Effector memory CD4-positive, alpha-beta T cell (primary cell): ENCODE measurements around the gene POMT1.
"Not testable (repeated sequence)": the region's sequence is repeated elsewhere in the genome, so short reads cannot be mapped to it uniquely, and the experiment has no call there.

ENCODE experiments used
- DNase-seq, 3 donors: peaks; one replicate each; pipeline ENCODE4 v3.0.0-alpha.2; 2020
- H3K27ac ChIP-seq: 2 replicates; pipeline ENCODE4 v1.7.0; 2013; ENCODE audit warnings: mild to moderate bottlenecking, low read length, moderate library complexity; ENCODE audit not compliant: insufficient read depth, poor library complexity, severe bottlenecking
- H3K27me3 ChIP-seq: replicated peaks from 2 replicates; pipeline ENCODE4 v1.7.0; 2013; ENCODE audit warnings: mild to moderate bottlenecking, low read length; ENCODE audit not compliant: insufficient read depth, control insufficient read depth, poor library complexity, severe bottlenecking
- H3K36me3 ChIP-seq: 2 replicates; pipeline ENCODE4 v1.7.0; 2013; ENCODE audit warnings: mild to moderate bottlenecking, low read length, moderate library complexity; ENCODE audit not compliant: control insufficient read depth, insufficient read depth
- H3K4me1 ChIP-seq: 2 replicates; pipeline ENCODE4 v1.7.0; 2013; ENCODE audit warnings: low read length, mild to moderate bottlenecking; ENCODE audit not compliant: control insufficient read depth, insufficient read depth, poor library complexity, severe bottlenecking
- H3K4me3 ChIP-seq: 2 replicates; pipeline ENCODE4 v1.7.0; 2013; ENCODE audit warnings: low read length, low read depth, mild to moderate bottlenecking; ENCODE audit not compliant: insufficient read depth, poor library complexity, severe bottlenecking
- H3K9me3 ChIP-seq: 2 replicates; pipeline ENCODE4 v1.7.0; 2013; ENCODE audit warnings: mild to moderate bottlenecking, low read length, moderate library complexity; ENCODE audit not compliant: control insufficient read depth

The POMT1 gene

GRCh38 chr9:131468031-131468430 lies 34.7 kb upstream of the POMT1 start:
- no peaks in the 10 kb centered on the region for H3K27me3 ChIP-seq
- no peak for DNase-seq
- no peak overlapping the region for H3K27ac ChIP-seq
- peaks cover 80% of the 10 kb centered on the region for H3K36me3 ChIP-seq
- H3K9me3 ChIP-seq = no peaks in the 10 kb centered on the region
- no peak overlapping the region for H3K4me3 ChIP-seq
- no peaks in the 10 kb centered on the region for H3K4me1 ChIP-seq

GRCh38 chr9:131469356-131469755 lies 33.4 kb upstream of the POMT1 start:
- Histone ChIP-seq H3K4me1 (no peaks in the 10 kb centered on the region), H3K9me3 (no peaks in the 10 kb centered on the region), H3K4me3 (no peak overlapping the region), H3K27me3 (no peaks in the 10 kb centered on the region), H3K36me3 (peaks cover 84% of the 10 kb centered on the region), H3K27ac (no peak overlapping the region)
- no peak for DNase-seq

- Histone ChIP-seq H3K4me3 (no peak overlapping the region), H3K27me3 (no peaks in the 10 kb centered on the region), H3K9me3 (no peaks in the 10 kb centered on the region), H3K36me3 (peaks cover 84% of the 10 kb centered on the region), H3K4me1 (no peaks in the 10 kb centered on the region), H3K27ac (no peak overlapping the region)
- no peak for DNase-seq
Measured at GRCh38 chr9:131469951-131470350, 32.8 kb upstream of the POMT1 start.

GRCh38 chr9:131470581-131470991 lies 32.1 kb upstream of the POMT1 start:
- Histone ChIP-seq H3K27me3 (no peaks in the 10 kb centered on the region), H3K4me3 (no peak overlapping the region), H3K27ac (no peak overlapping the region), H3K9me3 (no peaks in the 10 kb centered on the region), H3K36me3 (peaks cover 84% of the 10 kb centered on the region), H3K4me1 (no peaks in the 10 kb centered on the region)
- DNase-seq = no peak

- DNase-seq, H3K4me1 ChIP-seq, H3K27ac ChIP-seq, H3K27me3 ChIP-seq, H3K9me3 ChIP-seq, H3K4me3 ChIP-seq: not testable (repeated sequence)
- peaks cover 90% of the 10 kb centered on the region for H3K36me3 ChIP-seq
Measured at GRCh38 chr9:131472085-131472484, 30.6 kb upstream of the POMT1 start.

GRCh38 chr9:131473198-131473885 lies 29.4 kb upstream of the POMT1 start:
- peaks cover 91% of the 10 kb centered on the region for H3K36me3 ChIP-seq
- H3K27ac ChIP-seq = no peak overlapping the region

GRCh38 chr9:131473891-131474290 lies 28.8 kb upstream of the POMT1 start:
- H3K4me1 ChIP-seq = no peaks in the 10 kb centered on the region
- DNase-seq = no peak
- H3K27ac ChIP-seq = no peak overlapping the region
- H3K4me3 ChIP-seq = no peak overlapping the region
- H3K36me3 ChIP-seq = peaks cover 93% of the 10 kb centered on the region
- H3K27me3 ChIP-seq = no peaks in the 10 kb centered on the region
- H3K9me3 ChIP-seq = no peaks in the 10 kb centered on the region

More at GRCh38 chr9:131473198-131473885, 29.4 kb upstream of the POMT1 start:
- Histone ChIP-seq H3K27me3 (no peaks in the 10 kb centered on the region), H3K9me3 (no peaks in the 10 kb centered on the region), H3K4me3 (no peak overlapping the region), H3K4me1 (no peaks in the 10 kb centered on the region)
- no peak for DNase-seq

GRCh38 chr9:131474711-131475110 lies 28.0 kb upstream of the POMT1 start:
- Histone ChIP-seq H3K36me3 (peaks cover 92% of the 10 kb centered on the region), H3K27ac (no peak overlapping the region), H3K9me3 (no peaks in the 10 kb centered on the region), H3K4me1 (no peaks in the 10 kb centered on the region), H3K4me3 (no peak overlapping the region), H3K27me3 (no peaks in the 10 kb centered on the region)
- DNase-seq = no peak

GRCh38 chr9:131475111-131475955 lies 27.4 kb upstream of the POMT1 start:
- no peak overlapping the region for H3K27ac ChIP-seq
- no peaks in the 10 kb centered on the region for H3K27me3 ChIP-seq
- no peak for DNase-seq
- peaks cover 92% of the 10 kb centered on the region for H3K36me3 ChIP-seq
- no peaks in the 10 kb centered on the region for H3K4me1 ChIP-seq
- no peak overlapping the region for H3K4me3 ChIP-seq
- no peaks in the 10 kb centered on the region for H3K9me3 ChIP-seq
